EL (cell line): Measurements from ENCODE around the gene PLA2G2C.
"Not testable (repeated sequence)": the region's sequence is repeated elsewhere in the genome, so short reads cannot be mapped to it uniquely, and the experiment has no call there.

ENCODE experiments used
- DNase-seq: peaks from one replicate; pipeline ENCODE4 v3.0.0-alpha.2; 2016

The PLA2G2C gene

DNA sequence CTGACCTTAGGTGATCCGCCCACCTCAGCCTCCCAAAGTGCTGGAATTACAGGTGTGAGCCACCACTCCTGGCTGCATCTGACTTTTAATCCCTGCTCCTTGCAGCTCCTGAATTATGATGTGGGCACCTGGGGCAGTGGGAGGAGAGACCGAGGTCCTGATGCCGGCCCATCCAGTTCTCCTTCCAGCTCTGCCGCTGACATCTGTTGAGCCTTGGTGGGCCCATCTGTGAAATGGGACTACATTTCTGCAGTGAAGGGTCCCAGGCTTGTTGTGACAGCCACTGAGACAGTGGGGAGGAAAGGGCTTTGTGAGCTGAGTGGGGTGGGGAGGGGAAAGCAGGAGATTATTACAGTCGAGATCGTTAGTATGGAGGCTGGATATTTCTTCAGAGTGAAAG lies 35.3 kb downstream of the PLA2G2C start:
- DNase-seq, result no peak

DNA sequence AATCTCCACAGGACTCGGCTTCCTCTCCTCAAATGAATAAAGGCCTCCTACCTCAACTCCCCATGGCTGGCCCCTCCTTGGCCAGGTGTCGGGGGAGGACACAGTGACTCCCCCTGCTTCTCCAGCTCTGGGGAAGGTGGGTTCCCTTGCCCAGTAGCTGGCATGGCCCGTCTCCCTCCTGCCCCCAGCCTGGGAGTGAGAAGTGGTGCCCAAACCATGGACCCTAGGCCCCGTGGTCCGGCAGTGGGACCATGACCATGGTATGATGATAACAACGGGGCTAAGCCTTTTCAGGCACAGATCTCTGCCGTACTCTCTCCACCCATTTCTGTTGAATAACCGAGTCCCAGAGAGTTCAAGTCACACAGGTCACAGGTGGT lies 36.0 kb downstream of the PLA2G2C start:
- no peak for DNase-seq

DNA sequence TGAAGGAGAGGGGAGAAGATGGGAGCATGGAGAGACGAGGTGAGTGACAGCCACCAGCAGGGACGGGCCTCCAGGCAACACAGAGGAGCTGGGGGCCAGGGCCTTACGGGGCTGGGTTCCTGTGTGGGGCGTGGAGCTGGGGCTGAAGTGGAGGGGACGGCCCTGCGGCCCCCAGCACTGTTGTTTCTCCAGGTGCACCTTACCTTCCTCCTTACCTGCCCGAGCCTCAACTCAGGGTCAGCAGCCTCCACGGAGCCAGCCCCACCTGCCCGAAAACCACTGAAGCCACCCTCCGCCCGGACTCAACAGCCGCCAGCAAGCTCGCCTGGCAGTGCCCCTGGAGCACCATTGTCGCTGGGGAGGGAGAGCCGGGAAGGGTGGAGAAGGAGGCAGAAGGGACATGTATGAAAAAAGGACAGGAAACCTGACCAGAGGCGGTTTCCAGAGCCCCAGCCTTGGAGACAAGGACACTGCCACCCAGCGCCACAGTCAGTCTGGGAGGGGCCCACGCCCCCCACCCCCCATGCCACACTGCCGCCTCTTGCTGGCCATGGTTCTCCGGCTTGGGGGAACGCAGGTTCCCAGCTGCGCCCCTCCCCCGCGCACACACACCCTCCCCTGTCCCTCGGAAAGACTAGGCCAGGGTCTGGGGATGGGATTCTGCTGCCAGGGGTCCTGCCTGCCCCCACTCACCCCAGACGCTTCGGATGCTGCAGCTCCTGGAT lies 36.6 kb downstream of the PLA2G2C start:
- no peak for DNase-seq

DNA sequence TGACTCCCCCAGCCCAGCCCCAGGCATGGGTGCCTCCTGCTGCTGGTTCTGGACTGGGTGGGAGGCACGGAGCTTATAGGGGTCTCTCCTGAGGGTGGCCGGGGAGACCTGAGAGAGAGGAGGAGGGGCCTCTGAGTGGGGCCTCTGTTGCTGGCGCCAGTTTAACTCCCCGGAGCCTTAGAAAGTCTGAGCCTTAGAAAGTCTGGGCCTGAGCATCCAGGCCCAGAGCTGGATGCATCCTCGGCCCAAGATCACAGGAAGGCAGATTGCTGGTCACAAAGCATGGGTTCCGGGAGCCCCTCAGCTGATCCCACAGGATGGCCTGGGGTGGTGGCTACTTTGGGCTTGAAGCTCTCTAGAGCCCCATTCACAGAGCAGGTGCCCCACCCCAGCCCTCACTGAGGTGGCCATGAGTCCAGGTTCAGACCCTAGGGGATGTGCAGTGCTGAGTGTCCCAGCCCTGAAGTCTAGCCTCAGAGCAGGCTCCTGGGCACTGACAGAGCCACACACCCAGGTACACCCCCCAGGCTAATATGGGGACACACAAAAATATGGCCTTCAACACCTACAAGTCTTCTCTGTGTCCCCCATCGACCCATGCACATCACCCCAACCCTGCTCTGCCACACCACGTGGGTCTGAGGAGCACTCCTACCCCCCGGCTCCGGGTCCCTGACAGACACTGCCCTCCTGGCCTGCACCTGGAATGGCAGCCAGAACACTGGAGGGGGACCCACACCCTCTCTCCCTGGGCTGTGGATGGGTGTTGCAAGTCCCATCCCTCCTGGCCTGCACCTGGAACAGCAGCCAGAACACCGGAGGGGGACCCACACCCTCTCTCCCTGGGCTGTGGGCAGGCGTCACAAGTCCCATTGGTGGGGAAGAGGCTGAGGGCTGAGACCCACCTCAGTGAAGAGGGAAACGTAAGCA lies 37.5 kb downstream of the PLA2G2C start:
- DNase-seq, result no peak

DNA sequence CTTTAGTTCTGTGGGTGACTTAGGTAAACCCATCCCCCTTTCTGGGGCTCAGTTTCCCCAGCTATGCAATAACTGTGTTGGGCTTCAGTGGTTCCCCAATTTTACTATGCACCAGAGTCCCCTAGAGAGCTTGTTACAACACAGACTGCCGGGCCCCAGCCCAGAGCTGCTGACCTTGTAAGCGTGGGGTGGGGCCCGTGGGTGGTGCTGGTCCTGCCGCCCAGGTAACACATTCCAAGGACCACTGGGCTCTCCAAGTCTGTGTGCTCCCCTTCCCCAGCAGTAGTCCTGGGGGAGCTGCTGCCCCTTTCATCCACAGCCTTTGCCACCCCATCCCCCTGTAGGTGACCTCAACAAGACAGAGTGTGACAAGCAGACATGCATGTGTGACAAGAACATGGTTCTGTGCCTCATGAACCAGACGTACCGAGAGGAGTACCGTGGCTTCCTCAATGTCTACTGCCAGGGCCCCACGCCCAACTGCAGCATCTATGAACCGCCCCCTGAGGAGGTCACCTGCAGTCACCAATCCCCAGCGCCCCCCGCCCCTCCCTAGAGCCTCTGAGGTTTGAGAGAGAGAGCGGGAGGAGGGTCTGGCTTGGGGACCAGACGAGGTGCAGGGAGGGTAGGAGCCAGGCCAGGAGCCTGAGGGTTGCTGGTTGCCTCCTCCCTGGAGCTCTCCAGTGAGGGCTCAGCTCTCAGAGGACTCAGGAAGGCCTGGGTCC lies 38.3 kb downstream of the PLA2G2C start:
- no peak for DNase-seq

DNA sequence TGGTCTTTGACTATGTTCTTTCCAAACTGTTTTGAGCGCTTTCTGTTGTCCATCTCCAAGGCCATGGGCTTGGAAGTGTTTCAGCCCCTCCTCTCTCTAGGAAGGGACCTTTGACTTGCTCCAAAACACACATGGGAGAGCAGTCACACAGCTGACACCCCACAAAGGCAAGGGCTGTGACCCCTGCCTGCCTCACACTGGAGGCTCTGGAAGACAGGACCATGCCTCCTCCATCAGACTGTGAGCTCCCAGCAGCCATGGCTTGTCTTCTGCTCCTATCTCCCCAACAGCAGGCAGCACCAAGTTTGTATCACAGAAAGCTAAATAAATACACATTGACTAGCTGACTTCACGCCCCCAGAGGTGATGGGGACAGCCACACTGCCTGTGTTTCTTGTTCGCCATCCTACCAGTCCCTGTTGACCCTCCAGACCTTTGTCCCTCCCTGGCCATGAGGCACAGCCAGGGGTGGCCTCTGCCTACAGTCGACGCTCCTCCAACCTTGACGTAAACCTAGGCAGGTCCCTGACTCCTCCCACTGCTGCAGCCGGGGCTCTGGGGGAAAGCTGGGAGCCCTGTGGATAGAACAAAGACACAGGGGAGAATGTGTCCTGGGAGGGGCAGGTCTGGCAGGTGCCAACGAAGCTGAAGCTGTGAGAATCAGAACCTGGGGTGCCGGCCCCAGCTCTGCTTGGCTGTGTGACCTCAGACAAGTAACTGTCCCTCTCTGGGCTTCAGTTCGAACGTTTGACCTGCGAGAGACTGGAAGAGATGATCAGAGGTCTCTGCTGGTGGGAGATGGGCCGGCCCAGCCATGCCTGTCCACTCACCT lies 42.4 kb downstream of the PLA2G2C start:
- DNase-seq, result no peak

DNA sequence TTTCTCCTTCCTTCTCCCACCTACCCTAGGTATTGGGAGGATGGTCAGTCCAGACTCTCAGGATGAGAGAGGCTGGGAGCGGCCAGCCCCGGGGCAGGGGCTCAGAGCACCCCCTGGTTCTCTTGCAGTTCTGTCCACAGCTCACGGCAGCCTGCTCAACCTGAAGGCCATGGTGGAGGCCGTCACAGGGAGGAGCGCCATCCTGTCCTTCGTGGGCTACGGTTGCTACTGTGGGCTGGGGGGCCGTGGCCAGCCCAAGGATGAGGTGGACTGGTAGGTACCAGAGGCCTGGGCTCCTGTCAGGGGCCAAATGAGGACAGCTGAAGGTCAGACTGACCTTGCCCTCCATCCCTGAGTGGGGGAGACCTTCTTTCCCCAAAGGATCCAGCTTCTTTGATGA lies 43.0 kb downstream of the PLA2G2C start:
- DNase-seq, result no peak

DNA sequence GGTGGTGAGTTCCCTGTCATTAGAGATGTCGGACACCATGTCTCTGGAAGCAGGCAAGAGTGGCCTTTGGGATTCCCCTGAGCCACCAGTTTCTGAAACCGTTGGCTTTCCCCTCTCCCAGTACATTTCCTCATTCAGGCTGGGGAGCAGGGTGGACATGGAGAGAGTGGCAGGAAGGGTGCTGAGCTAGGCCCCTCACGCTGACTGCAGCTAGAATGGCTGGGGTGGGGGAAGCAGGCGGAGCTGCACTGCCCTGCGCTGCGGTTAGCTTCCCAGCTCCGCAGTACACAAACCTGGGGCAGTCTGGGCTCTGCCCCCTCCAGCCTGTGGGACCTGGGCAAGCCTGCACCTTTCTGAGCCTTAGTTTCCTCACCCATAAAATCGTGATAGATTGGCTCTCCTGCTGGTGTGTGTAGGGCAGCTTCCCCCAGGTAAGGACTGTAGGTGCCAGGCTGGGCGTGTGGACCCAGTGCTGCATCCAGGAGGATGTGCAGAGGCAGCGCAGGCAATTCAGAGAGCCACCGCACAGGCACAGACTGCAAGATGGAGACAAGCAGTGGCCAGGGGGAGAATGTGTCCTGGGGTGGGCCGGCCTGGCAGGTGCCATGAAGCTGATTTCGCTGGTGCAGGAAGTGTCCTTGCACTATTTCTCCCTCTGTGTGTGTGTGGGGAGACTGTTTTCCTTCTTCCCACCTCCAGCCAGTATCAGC lies 44.2 kb downstream of the PLA2G2C start:
- DNase-seq, result no peak

DNA sequence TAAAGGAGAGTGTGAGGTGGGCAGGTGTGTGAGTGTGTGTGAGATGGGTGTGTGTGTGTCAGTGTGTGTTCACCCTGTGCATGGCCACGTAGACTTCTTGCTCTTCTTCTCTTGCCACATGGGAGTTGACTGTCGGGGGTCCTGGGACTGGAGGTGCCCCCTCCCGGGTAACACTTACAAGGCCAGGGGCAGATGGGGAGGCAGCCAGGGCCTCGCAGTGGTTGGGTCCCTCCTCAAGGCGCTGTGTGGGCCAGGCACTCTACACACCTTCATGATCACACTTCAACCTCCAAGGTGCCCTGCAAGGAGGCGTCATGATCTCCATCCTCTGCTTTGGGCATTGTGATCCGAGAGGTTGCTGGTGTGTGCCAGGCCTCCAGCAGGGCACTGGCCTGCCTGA lies 44.9 kb downstream of the PLA2G2C start:
- no peak for DNase-seq

DNA sequence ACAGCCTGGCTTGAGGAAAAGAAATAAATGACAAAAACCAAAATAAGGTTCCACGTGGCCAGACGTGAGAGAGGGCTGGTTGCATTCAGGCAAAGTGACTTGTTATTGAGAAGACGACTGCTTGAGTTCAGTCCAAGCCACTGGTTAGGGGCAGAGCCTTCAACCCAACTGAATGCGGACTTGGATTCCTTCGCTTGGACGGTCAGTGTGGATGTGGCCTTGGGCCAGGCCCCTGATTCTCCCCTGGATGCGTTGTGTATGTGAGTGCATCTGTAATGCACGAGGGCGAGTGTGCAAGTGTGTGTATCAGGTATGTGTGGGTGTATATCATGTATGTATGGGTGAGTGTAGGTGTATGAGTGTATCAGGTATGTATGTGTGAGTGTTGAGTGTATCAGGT lies 45.3 kb downstream of the PLA2G2C start:
- no peak for DNase-seq

DNA sequence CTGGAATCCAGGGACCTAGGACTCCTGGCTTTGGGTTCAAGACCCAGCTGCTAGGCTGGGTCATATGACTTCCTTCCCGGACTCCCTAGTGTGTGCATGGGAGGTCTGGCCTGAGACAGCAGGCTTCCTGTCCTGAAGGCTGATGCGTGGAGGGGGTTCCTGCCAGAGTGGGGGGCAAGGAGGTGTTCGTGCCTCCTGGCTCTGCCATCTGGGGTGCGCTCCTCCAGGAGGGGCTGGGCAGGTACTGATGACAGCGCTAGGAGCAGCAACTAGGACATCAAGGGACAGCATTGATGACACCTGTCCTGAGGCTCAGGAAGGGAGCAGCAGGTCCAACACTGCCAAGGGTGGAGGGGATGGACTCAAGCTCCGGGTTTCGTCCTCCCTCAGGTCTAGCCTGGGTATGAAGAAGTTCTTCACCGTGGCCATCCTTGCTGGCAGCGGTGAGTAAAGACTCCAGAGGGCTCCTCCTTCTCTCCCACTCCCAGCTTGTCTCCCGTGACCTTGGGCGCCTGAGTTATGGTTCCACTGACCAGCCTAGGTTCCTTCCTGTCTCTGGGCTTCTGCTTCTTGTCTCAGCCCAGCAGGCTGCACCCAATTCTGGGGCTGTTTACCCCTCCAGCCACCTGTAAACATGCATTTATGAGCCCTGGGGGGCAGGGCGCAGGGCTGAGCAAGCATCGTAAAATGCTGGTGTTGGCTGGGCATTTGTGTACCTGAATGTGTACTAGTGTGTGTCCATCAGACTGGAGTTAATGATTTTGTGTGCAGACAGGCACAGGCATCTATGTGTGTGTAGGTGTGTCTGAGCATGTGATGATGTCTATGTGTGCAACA lies 46.3 kb downstream of the PLA2G2C start:
- DNase-seq, result no peak

DNA sequence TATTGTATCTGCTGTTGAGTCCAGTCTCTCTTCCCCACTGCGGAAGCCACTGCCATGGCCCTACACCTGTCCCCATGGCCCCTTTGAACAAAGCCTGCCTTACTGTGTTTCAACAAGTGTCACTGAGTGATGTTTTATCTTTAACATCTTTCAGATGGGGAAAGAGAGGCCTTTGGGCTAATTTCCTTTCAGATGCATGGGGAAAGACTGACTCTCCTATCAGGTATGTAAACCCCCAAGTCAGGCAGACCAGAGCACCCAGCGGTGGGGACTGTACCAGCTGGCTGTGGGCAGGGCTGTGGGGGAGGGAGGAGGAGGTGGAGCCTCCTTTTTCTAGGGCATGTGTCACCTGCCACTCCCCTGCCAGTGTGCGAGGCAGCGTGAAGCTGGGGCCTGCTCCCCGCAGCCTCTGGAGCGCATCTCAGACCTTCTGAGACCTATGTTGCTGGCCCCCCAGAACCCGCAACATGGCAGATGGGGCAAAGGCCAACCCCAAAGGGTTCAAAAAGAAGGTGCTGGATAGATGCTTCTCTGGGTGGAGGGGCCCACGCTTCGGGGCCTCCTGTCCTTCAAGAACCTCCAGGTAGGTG lies 47.3 kb downstream of the PLA2G2C start, which contains the start of gene PLA2G2F:
Gene PLA2G2F, plus strand, starts transcription at position 363 of the 590 bp plus-strand sequence. Its CDS starts 105 bp downstream, at position 468.
- no peak for DNase-seq

DNA sequence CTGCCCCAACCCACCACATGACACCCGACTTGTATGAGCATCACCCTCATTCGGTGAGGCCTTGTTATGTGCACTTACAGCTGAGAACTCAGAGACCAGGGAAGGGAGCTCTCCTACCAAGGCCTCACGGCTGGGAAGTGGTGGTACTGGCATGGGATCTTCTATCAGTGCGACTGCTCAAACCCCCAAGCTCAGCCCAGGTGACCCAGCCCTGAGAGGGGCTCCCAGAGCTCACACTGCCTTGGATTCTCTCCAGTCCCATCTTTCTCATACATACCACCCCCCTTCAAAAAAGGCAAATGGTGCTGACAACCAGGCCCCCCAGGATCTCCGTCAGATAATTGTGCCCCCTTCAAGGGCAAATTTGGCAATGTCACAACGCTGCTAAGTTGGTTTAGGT lies 48.0 kb downstream of the PLA2G2C start:
- no peak for DNase-seq

DNA sequence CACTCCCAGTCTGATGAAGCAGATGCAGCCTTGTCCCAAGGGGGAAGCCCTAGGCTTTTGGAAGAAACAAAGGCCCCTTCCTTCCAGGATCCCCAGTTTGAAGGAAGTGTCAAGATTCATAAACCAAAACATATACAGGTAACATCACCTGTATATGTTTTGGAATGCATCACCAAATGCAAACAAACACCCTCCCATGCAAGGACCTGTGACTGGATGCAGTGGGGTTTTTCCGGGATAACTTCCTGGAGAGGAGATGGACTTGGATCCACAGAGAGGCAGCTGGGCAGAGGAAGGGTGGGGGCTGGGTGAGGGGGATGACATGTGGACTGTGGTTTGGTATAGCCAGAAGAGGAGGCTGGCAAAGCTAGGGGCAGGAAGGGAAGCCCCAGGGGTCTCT lies 48.7 kb downstream of the PLA2G2C start:
- DNase-seq, result no peak

DNA sequence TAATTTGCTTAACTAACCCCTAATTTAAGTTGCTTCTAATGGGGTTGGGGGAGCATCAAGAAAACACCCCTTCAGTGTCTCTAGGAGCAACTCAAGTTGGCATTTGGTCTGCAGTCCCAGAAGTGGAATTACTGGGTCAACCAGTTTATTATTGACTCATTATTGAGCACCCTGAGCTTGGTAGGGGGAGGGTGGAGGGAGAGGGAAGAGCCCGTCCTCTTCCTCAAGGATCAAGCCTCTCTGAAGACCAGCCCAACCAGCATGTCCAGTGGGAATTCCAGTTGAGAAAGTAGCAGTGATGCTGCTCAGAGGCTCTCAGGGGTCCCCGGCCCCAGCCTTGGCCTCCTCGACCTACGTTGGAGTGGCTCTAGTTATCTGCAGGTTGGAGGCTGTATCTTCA lies 49.3 kb downstream of the PLA2G2C start:
- DNase-seq, result no peak

DNA sequence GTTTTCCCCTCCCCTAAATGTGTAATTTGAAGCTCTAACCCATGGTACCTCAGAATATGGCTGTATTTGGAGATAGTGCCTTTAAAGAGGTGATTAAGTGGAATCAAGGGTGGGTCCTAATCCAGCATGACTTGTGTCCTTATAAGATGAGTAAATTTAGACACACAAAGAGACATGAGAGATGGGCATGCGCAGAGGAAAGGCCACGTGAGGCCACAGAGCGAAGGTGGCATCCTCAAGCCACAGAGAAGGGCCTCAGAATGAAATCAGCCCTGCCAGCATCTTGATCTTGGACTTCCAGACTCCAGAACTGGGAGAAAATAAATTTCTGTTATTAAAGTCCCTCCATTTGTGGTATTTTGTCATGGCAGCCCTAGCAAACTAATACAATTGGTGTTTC lies 50.1 kb downstream of the PLA2G2C start:
- DNase-seq, result no peak

DNA sequence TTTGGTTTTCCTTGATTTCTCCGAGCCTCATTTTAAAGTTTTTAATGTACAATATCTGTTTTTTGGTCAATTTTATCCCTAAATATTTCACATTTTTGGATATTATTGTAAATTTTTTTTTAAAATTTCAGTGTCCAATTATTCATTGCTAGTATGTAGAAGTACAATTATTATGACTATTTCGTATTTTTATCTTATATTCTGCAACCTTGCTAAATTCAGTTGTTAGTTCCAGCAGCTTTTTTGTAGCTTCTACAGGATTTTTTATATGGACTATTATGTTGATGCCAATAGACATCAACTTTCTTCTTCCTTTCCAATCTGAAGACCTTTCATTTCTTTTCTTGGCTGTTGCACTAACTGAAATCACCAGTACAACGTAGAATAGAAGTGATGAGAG lies 51.3 kb downstream of the PLA2G2C start:
- no peak for DNase-seq

DNA sequence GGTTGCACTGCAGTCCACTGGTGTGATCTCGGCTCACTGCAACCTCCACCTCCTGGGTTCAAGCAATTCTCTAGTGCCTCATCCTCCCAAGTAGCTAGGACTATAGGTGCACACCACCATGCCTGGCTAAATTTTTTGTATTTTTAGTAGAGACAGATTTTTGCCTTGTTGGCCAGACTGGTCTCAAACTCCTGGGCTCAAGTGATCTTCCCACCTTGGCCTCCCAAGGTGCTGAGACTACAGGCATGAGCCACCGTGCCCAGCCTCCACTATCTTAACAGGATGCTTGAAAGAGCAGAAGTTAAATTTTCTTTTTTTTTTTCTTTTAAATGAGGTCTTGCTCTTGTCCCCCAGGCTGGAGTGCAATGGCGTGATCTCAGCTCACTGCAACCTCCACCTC lies 55.8 kb downstream of the PLA2G2C start:
- not testable (repeated sequence) for DNase-seq

DNA sequence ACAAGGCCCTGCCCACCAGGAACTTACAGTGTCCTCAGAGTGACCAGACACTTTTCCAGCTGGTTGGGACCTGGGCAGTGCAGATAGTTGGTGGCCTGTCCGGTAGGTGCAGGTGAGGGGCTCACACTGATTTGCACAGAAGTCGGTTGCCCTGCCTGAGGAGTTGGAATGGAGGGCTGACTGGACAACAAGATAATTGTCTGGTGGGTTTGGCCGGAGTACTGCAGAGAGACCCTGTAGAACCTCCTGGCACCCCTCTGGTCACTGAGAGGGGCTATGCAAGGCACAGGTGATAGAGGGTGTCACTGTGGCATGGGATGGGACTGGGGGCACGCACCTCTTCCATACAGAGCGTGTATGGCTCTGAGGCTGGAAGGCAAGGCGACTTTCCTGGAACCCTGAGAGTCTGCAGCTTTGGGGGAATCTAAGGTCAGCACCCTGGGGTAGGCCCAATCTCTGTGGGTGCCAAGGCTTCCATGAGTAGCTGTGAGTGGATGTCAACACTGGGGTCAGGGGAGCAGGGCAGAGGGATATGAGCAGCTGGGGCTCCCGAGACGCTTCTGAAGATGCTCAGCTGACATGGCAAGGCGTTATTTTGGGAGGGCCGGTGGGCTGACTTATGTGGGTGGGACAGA lies 59.4 kb downstream of the PLA2G2C start:
- DNase-seq, result no peak
